Measurements from ENCODE around the gene GMDS. TPM values are rescaled to one million over a fixed set of nuclear protein-coding genes. Genes with fewer than 3 reads are reported as not detected.
A peak's percentile ranks its signal among the peaks of the same experiment; 100 is the strongest.

GMDS gene
- total and polyA plus RNA-seq, 5 experiments from 2014 or later, result 11.4 to 25.0 (median 22.3) TPM

DNA sequence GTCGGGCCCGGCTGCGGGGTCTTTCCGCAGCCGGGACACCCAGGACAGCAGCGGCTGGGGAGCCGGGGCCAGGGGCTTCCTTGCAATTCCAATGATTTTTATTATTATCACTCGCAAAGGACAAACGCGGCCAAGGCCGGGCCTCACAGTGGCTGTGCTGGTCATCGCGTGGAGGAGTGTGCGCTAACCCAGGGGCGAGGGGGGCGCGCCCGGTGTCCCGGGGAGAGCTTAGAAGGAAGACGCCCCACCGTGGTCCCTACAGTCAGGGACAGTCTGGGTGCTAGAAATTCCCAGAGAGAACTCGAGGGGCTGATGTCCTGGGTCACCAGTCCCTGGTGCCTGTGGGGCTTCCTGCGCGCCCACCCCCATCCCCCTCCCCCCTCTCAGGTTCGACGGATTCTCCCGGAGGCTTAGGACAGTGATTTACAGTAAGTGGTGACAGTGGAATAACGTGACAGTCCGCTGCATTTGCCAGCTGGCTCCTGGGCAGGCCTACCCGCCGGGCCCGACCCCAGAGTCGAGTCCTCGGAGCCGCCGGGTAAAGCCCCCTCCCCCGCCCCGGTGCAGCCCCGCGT lies 626.2 kb downstream of the GMDS start:
- Mint-ChIP-seq H3K9me3 (no peaks in the 10 kb centered on the region), H3K27me3 (peaks cover 29 to 65% (median 50%) of the 10 kb centered on the region in 5 donors), H3K4me3 (peak overlapping the region in 2 of 10 donors; percentile 19 to 38), H3K4me1 (peaks cover 0 to 9% (median 2%) of the 10 kb centered on the region in 4 donors), H3K27ac (peak overlapping the region in 1 of 10 donors; percentile 44), H3K36me3 (peaks cover 21 to 29% (median 22%) of the 10 kb centered on the region in 3 donors)
- ATAC-seq (no peak), DNase-seq (peak in 1 of 10 donors; percentile 14)
- POLR2A ChIA-PET, result no interaction called here

DNA sequence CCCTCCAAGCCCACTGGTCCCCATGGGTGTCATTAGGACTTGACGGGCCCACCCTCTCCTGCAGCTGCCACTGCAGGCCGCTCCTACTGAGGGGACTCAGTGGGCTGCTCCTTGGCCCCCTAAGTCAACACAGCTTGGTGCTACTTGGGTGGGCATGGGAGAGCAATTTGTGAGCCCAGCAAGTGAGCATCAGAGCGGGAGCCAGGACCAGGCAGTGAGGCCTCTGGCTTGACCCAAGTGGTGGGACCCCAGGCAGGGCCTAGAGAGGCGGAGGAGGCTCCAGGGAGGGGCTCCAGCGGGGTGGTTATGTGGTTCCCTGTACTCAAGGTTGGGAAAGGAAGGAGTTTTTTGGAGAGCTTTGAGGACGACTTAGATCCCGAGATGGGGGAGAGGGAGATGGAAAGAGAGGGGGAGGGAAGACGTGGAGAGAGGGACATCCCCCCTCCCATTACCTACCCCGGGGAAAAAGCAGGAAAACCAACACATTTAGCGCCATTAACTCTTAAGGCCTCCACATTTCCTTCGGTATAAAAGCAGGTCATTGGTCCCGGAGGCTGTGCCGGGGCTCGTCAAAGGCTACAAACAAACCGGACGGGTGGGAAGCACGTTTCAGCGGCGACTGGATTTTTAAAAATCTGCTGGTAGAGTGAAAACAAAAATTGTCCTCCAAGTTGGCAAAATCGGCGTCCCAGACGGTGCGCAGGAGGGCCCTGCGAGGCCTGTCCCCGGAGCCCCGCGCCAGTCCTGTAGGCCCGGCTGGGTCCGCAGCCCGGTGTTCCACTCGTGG lies 626.9 kb downstream of the GMDS start:
- H3K9me3 Mint-ChIP-seq, result no peaks in the 10 kb centered on the region
- H3K36me3 Mint-ChIP-seq, result peaks cover 18 to 26% (median 20%) of the 10 kb centered on the region in 3 donors
- peaks cover 29 to 68% (median 50%) of the 10 kb centered on the region in 5 donors for H3K27me3 Mint-ChIP-seq
- H3K4me1 Mint-ChIP-seq, result peaks cover 0 to 7% (median 5%) of the 10 kb centered on the region in 4 donors
- peak overlapping the region in 2 of 10 donors; percentile 38 to 41 for H3K4me3 Mint-ChIP-seq
- peak overlapping the region in 1 of 10 donors; percentile 13 for H3K27ac Mint-ChIP-seq
- ATAC-seq, result no peak
- peak in 1 of 10 donors; percentile 48 for DNase-seq
- POLR2A ChIA-PET, result no interaction called here

DNA sequence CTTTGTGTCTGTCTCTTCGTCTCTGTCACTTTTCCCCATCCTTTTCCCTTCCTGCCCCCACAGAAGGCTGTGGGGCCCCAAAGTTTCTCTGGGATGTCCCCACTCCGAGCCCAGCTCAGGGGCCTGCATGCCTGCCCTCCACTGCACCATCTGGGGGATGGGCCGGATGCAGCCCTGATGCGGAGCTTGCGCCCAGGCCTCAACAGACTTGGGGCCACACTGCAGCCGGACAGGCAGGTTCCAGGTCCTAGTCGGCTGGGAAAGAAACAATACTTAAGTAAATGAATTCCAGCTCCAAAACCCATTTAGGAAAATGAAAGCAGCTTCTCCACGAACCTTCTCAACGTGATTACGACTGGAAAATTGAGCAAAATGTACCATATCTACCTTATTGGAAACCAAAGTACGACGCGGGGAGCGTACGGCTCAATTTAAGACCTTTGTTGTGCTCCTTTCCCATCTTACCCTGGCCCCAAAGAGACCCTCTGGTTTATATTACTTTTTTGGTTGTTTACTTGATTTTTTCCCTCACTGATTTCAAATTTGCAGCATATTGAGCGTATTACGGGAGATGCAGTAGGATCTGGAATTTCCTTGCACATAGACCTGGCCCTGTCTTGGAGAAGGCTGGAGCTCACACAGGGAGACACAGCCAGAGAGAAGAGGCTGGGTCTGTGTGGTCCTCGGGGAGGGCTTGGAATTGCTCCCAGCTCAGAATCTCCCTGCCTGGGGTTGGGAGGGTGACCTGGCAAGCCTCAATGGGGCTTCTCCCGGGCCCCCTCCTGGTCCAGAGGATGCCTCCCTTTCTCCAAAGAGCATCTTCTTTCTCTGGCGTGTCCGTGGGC lies 627.7 kb downstream of the GMDS start:
- H3K36me3 Mint-ChIP-seq, result peaks cover 12 to 18% (median 13%) of the 10 kb centered on the region in 3 donors
- no peak for ATAC-seq
- DNase-seq, result peak in 1 of 10 donors; percentile 15
- H3K9me3 Mint-ChIP-seq, result no peaks in the 10 kb centered on the region
- no peak overlapping the region for H3K27ac Mint-ChIP-seq
- H3K4me1 Mint-ChIP-seq, result peaks cover 0 to 14% (median 6%) of the 10 kb centered on the region in 4 donors
- peaks cover 35 to 66% (median 54%) of the 10 kb centered on the region in 5 donors for H3K27me3 Mint-ChIP-seq
- POLR2A ChIA-PET, result interaction anchor here (0.5 kb wide), 1 partner anchor 373 kb away, joined by 3 read pairs; no protein-coding TSS in a partner anchor
- peak overlapping the region in 3 of 10 donors; percentile 2 to 38 (median 11) for H3K4me3 Mint-ChIP-seq

DNA sequence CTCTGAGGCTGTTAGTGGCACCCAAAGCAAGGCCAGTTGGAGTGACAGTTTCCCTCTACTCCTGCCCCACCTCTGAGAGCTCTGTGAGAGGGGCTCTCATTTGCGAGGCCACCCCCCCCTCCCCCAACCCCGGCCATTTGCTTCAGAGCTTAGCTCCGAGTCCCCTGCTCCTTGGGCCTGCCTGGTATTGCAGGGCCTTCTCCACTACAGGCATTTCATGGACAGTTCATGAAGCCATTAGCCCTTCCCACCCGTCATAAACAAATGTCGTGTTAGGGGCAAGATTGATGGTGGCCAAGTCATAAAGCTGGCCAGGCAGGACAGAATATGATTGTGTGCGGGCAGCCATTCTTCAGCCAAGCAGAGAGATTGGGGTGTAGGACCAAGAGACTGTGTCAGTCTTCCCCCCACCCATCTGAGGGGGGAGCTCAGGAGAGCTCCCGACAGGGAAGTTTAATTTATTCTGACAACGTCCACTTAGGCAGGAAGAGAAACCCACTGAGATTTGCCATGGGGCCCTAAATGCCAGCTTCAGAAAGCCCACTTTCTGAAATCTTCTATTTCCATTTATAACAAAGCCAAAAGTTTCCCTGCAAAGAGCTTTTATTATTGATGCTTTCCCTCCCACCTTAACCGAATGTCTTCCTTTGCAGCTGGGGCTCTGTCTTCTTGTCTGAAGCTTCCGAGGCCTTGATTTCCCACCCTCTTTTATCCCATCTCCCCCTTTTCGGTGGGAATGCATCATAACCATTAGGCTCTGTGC lies 628.5 kb downstream of the GMDS start:
- H3K4me3 Mint-ChIP-seq, result peak overlapping the region in 2 of 10 donors; percentile 2 to 11
- ATAC-seq (no peak), DNase-seq (peak in 1 of 10 donors; percentile 42)
- peaks cover 33 to 64% (median 54%) of the 10 kb centered on the region in 5 donors for H3K27me3 Mint-ChIP-seq
- peaks cover 4 to 13% (median 8%) of the 10 kb centered on the region in 3 donors for H3K36me3 Mint-ChIP-seq
- no peak overlapping the region for H3K27ac Mint-ChIP-seq
- H3K9me3 Mint-ChIP-seq, result peaks cover 0 to 2% (median 0%) of the 10 kb centered on the region in 9 donors
- H3K4me1 Mint-ChIP-seq, result peaks cover 3 to 21% (median 12%) of the 10 kb centered on the region in 4 donors
- POLR2A ChIA-PET, result interaction anchor here (0.5 kb wide), 1 partner anchor 373 kb away, joined by 3 read pairs; no protein-coding TSS in a partner anchor

DNA sequence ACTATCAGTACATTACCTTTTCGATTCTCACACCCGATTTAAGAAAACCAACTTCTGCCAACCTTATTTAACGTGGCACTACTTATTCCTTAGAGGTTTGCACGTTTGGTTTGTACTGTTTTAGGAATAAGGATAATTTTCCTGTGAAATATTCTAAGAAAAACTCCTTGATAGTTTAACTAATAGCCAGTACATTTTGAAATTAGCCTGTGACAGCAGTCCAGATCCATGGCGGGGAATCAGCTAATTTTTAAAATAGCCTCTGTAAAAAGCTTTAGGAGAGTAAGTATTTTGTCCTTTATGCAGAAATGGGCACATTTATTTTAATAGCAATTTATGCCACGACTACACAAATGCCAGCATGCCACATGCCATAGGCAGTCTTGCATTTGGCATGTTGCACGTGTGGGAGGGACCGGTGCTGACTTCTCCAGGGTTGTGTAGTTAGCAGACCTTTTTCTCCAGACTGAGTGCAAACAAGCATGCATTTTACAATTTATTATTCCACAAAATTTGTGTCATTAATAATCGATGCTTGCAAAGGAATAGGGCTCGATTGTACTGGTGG lies 629.5 kb downstream of the GMDS start:
- Mint-ChIP-seq H3K27ac (no peak overlapping the region), H3K27me3 (peaks cover 35 to 56% (median 51%) of the 10 kb centered on the region in 5 donors), H3K9me3 (peaks cover 0 to 3% (median 0%) of the 10 kb centered on the region in 9 donors), H3K36me3 (peaks cover 0 to 8% (median 4%) of the 10 kb centered on the region in 3 donors), H3K4me1 (peaks cover 3 to 21% (median 14%) of the 10 kb centered on the region in 4 donors), H3K4me3 (peak overlapping the region in 2 of 10 donors; percentile 7 to 14)
- POLR2A ChIA-PET, result no interaction called here
- DNase-seq (peak in 1 of 10 donors; percentile 16), ATAC-seq (no peak)

DNA sequence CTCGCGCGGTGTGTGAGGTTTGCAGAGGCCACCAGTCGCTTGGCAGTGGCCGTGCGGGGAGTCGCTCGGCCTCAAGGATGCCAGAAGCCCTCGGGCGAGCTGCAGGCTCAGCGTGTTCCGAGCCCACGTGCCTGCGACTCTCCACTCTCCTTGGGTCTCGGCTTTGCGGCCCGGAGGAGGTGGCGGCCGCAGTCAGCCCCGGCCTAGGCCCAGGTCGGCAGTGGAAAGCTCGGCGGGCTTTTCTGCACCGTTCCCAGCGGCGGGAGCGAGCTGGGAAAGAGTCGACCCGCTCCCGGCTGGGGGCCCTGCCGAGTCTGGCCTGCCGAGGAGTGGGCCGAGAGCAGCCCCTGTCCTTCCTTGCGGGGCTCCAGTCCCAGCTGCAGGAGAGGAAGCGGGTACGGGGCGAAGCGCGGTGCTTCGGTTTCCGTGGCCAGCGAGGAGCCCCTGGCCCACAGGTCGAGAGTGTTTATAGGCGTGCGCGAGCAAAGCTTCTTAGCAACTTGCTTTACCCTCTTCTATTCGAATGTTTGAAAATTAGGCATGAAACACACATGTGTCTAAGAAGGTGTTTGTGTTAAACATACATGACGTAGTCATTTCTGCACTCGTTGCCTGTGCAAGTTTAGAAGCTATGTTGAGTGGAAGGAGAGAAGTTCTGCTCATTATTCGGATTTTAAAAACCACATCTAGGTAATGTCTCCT lies 630.1 kb downstream of the GMDS start:
- no peak for ATAC-seq
- POLR2A ChIA-PET, result interaction anchor here (0.7 kb wide), 1 partner anchor 9 kb away, joined by 3 read pairs; no protein-coding TSS in a partner anchor
- Mint-ChIP-seq H3K4me1 (peaks cover 3 to 22% (median 18%) of the 10 kb centered on the region in 4 donors), H3K36me3 (peaks cover 0 to 10% (median 4%) of the 10 kb centered on the region in 3 donors), H3K4me3 (peak overlapping the region in 2 of 10 donors; percentile 14 to 21), H3K27me3 (peaks cover 38 to 60% (median 53%) of the 10 kb centered on the region in 5 donors), H3K9me3 (peaks cover 0 to 3% (median 0%) of the 10 kb centered on the region in 9 donors), H3K27ac (no peak overlapping the region)
- peak in 1 of 10 donors; percentile 45 for DNase-seq

DNA sequence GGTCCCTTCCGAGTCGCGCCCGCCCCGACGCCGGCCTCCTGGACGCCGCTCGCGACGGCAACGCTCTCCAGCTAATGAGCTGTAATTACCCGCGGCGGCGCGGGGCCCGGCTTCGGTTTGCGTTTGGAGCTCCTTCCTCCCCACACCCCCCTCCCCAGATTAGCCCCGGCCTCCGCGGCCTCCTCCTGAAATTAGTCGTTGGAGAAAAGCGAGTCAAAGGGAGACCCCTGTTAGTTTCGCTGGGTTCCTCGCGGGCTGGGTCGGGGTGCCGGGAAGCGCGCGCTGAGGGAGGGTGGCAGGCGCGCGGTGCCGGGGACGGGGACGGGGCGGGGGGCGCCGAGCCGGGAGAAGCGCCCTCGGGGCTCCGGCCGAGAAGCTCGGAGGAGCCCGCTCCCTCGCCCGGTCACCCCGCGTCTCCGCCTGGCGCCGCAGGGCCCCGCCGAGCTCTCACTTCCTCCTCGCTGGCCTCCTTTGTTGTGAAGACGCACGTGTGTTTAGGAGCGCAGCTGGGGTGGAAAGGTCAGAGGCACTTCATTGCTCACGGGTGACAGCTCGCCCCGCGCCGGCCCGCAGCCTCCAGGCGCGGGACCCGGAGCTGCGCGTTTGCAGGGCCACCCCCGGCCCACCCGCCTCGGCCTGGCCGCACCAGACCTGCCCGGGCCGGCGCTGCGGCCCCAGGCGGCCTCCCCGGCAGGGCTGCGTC lies 630.8 kb downstream of the GMDS start:
- H3K27me3 Mint-ChIP-seq, result peaks cover 38 to 60% (median 53%) of the 10 kb centered on the region in 5 donors
- POLR2A ChIA-PET, result interaction anchor here (0.7 kb wide), 1 partner anchor 8 kb away, joined by 3 read pairs; no protein-coding TSS in a partner anchor
- H3K36me3 Mint-ChIP-seq, result peaks cover 0 to 10% (median 4%) of the 10 kb centered on the region in 3 donors
- H3K9me3 Mint-ChIP-seq, result peaks cover 0 to 3% (median 0%) of the 10 kb centered on the region in 9 donors
- no peak overlapping the region for H3K4me3 Mint-ChIP-seq
- ATAC-seq, result peak in 1 of 2 donors; percentile 9
- DNase-seq, result peak in 1 of 10 donors; percentile 58
- H3K4me1 Mint-ChIP-seq, result peaks cover 3 to 22% (median 17%) of the 10 kb centered on the region in 4 donors
- no peak overlapping the region for H3K27ac Mint-ChIP-seq

DNA sequence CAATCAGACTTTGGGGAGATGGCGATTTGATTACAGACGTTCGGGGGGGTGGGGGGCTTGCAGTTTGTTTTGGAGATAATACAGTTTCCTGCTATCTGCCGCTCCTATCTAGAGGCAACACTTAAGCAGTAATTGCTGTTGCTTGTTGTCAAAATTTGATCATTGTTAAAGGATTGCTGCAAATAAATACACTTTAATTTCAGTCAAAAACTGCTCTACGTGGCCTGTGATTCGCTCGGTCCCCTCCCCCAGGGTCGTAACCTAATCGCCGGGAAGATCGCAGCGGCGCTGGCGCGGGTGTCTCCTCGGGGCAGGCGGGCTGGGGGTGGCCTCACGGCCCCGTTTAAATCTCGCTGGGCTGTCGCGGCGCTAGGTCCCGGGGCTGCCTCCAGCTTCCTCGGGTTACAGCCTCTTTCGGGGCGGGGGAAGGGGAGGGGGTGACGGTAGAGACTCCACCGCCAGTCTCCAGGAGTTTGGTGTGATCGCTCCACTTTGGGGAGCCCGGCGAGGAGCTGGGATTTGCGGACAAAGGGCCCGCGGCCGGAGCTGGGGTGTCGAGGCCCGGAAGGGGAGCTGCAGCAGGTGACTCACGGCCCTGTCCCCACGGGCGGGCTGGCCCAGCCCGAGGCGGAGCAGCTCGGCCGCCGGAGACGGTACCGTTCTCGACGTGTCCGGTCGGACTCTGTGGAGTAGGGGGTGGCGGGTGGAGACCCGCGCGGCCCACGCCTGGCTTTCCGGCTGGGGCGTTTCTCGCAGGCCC lies 631.5 kb downstream of the GMDS start:
- peaks cover 38 to 62% (median 53%) of the 10 kb centered on the region in 5 donors for H3K27me3 Mint-ChIP-seq
- ATAC-seq (no peak), DNase-seq (peak in 1 of 10 donors; percentile 49)
- H3K4me3 Mint-ChIP-seq, result peak overlapping the region in 8 of 10 donors; percentile 11 to 82 (median 46)
- peaks cover 3 to 22% (median 18%) of the 10 kb centered on the region in 4 donors for H3K4me1 Mint-ChIP-seq
- peaks cover 0 to 3% (median 0%) of the 10 kb centered on the region in 9 donors for H3K9me3 Mint-ChIP-seq
- peaks cover 0 to 10% (median 4%) of the 10 kb centered on the region in 3 donors for H3K36me3 Mint-ChIP-seq
- POLR2A ChIA-PET, result no interaction called here
- H3K27ac Mint-ChIP-seq, result no peak overlapping the region

DNA sequence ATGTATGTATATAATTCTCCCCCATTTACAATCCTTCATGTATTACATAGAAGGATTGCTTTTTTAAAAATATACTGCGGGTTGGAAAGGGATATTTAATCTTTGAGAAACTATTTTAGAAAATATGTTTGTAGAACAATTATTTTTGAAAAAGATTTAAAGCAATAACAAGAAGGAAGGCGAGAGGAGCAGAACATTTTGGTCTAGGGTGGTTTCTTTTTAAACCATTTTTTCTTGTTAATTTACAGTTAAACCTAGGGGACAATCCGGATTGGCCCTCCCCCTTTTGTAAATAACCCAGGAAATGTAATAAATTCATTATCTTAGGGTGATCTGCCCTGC lies 632.1 kb downstream of the GMDS start:
- DNase-seq (no peak), ATAC-seq (no peak)
- Mint-ChIP-seq H3K9me3 (peaks cover 0 to 5% (median 0%) of the 10 kb centered on the region in 9 donors), H3K36me3 (peaks cover 0 to 8% (median 4%) of the 10 kb centered on the region in 3 donors), H3K27ac (no peak overlapping the region), H3K4me1 (peaks cover 7 to 27% (median 22%) of the 10 kb centered on the region in 4 donors), H3K27me3 (peaks cover 38 to 62% (median 53%) of the 10 kb centered on the region in 5 donors), H3K4me3 (peak overlapping the region in 8 of 10 donors; percentile 10 to 82 (median 40))
- POLR2A ChIA-PET, result no interaction called here

DNA sequence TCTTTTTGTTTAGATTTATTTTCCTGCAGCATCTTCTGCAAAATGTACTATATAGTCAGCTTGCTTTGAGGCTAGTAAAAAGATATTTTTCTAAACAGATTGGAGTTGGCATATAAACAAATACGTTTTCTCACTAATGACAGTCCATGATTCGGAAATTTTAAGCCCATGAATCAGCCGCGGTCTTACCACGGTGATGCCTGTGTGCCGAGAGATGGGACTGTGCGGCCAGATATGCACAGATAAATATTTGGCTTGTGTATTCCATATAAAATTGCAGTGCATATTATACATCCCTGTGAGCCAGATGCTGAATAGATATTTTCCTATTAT lies 632.5 kb downstream of the GMDS start:
- no peak for DNase-seq
- Mint-ChIP-seq H3K36me3 (peaks cover 0 to 5% (median 4%) of the 10 kb centered on the region in 3 donors), H3K4me1 (peaks cover 7 to 31% (median 25%) of the 10 kb centered on the region in 4 donors), H3K4me3 (peak overlapping the region in 7 of 10 donors; percentile 10 to 91 (median 81)), H3K9me3 (peaks cover 0 to 5% (median 0%) of the 10 kb centered on the region in 9 donors), H3K27me3 (peaks cover 38 to 62% (median 53%) of the 10 kb centered on the region in 5 donors), H3K27ac (peak overlapping the region in 1 of 10 donors; percentile 44)
- no peak for ATAC-seq
- POLR2A ChIA-PET, result no interaction called here

All from naive thymus-derived CD8-positive, alpha-beta T cell (primary cell).